Loucy (cell line): ENCODE data around the gene LAMP2.

Experiments used
- H2AFZ ChIP-seq: fragments of 200-600 bp; sonication (generic); 2 replicates; pipeline ENCODE4 v1.6.0; 2016; ENCODE audit warnings: antibody characterized with exemption, mild to moderate bottlenecking, low read length, moderate library complexity
- H3F3A ChIP-seq: fragments of 200-600 bp; 2 replicates; pipeline ENCODE4 v1.6.0; 2016; ENCODE audit warnings: antibody characterized with exemption, low read depth, mild to moderate bottlenecking
- H3K27me3 ChIP-seq: fragments of 200-600 bp; sonication (generic); 2 replicates; pipeline ENCODE4 v1.6.1; 2014; ENCODE audit warnings: low read length, mild to moderate bottlenecking; ENCODE audit not compliant: insufficient read depth, poor library complexity, severe bottlenecking
- H3K36me3 ChIP-seq: fragments of 200-600 bp; sonication (generic); 2 replicates; pipeline ENCODE4 v1.6.1; 2016; ENCODE audit warnings: low read length; ENCODE audit not compliant: insufficient read depth
- H3K4me1 ChIP-seq: fragments of 200-600 bp; sonication (generic); 2 replicates; pipeline ENCODE4 v1.5.1; 2014; ENCODE audit warnings: low read length, mild to moderate bottlenecking; ENCODE audit not compliant: insufficient read depth, poor library complexity, severe bottlenecking
- H3K4me2 ChIP-seq: fragments of 200-600 bp; sonication (generic); 2 replicates; pipeline ENCODE4 v1.6.0; 2014; ENCODE audit warnings: antibody characterized with exemption, low read length, low read depth, mild to moderate bottlenecking; ENCODE audit not compliant: poor library complexity, severe bottlenecking
- H3K4me3 ChIP-seq: fragments of 200-600 bp; sonication (generic); 2 replicates; pipeline ENCODE4 v1.5.1; 2014; ENCODE audit warnings: low read length, mild to moderate bottlenecking, mixed read lengths; ENCODE audit not compliant: poor library complexity, severe bottlenecking
- H3K79me2 ChIP-seq: fragments of 200-600 bp; sonication (generic); 2 replicates; pipeline ENCODE4 v1.6.1; 2014; ENCODE audit warnings: low read length; ENCODE audit not compliant: insufficient read depth
- H3K9ac ChIP-seq: fragments of 200-600 bp; sonication (generic); 2 replicates; pipeline ENCODE4 v1.6.0; 2014; ENCODE audit warnings: mild to moderate bottlenecking, low read depth, low read length, moderate library complexity; ENCODE audit not compliant: poor library complexity, severe bottlenecking
- H3K9me2 ChIP-seq: fragments of 200-600 bp; sonication (generic); replicated peaks from 2 replicates; pipeline ENCODE4 v1.6.1; 2016; ENCODE audit warnings: low read depth, low read length, mixed read lengths
- H3K9me3 ChIP-seq: fragments of 200-600 bp; sonication (generic); 2 replicates; pipeline ENCODE4 v1.6.1; 2014; ENCODE audit warnings: mild to moderate bottlenecking, antibody characterized with exemption, low read length, low read depth; ENCODE audit not compliant: insufficient read depth
- H4K20me1 ChIP-seq: fragments of 200-600 bp; sonication (generic); 2 replicates; pipeline ENCODE4 v1.6.0; 2014; ENCODE audit warnings: antibody characterized with exemption, low read length, mild to moderate bottlenecking; ENCODE audit not compliant: insufficient read depth, poor library complexity, severe bottlenecking
- CTCF ChIP-seq: fragments of 200-600 bp; sonication (generic); conservative IDR thresholded peaks from 2 replicates; pipeline ENCODE4 v1.5.1; 2014; ENCODE audit warnings: mild to moderate bottlenecking, antibody characterized with exemption, low read length
- EZH2phosphoT487 ChIP-seq: fragments of 200-600 bp; IDR thresholded peaks from 2 replicates; pipeline ENCODE4 v1.6.1; 2018; ENCODE audit warnings: antibody characterized with exemption, mild to moderate bottlenecking, moderate library complexity, borderline replicate concordance

The LAMP2 gene

GRCh38 chrX:120468825-120469525, at the start of gene LAMP2:
TSS of gene LAMP2 (minus strand) at chrX:120469296. CDS start at chrX:120469169, 127 bp downstream.
- Histone ChIP-seq H3K4me2 (peak within 1 kb of the TSS; percentile 83), H3F3A (no peaks in the 10 kb centered on the region), H3K79me2 (peaks cover 51% of the 10 kb centered on the region), H3K27me3 (no peaks in the 10 kb centered on the region), H3K9me3 (no peaks in the 10 kb centered on the region), H3K9ac (peak within 1 kb of the TSS; percentile 93), H2AFZ (peak within 1 kb of the TSS; percentile 80), H4K20me1 (peaks cover 41% of the 10 kb centered on the region), H3K9me2 (no peaks in the 10 kb centered on the region), H3K4me1 (peaks cover 15% of the 10 kb centered on the region), H3K36me3 (no peaks in the 10 kb centered on the region), H3K4me3 (peak within 1 kb of the TSS; percentile 96)
- TF ChIP-seq CTCF (no peak), EZH2phosphoT487 (no peak)

GRCh38 chrX:120517936-120518335, 48.8 kb upstream of the LAMP2 start:
- no peaks in the 10 kb centered on the region for H4K20me1 ChIP-seq
- no peaks in the 10 kb centered on the region for H3F3A ChIP-seq
- TF ChIP-seq CTCF (no peak), EZH2phosphoT487 (no peak)
- H3K79me2 ChIP-seq = no peaks in the 10 kb centered on the region
- H3K4me1 ChIP-seq = no peaks in the 10 kb centered on the region
- H3K9me3 ChIP-seq = 0 out of 2 replicates have a peak, but pooled peaks cover 3% of the 10 kb centered on the region
- H2AFZ ChIP-seq = no peak overlapping the region
- H3K36me3 ChIP-seq = peaks cover 5% of the 10 kb centered on the region; the same call in 1 of the 2 replicates
- H3K4me2 ChIP-seq = no peak overlapping the region
- H3K4me3 ChIP-seq = no peak overlapping the region
- no peaks in the 10 kb centered on the region for H3K9me2 ChIP-seq
- no peak overlapping the region for H3K9ac ChIP-seq
- no peaks in the 10 kb centered on the region for H3K27me3 ChIP-seq

- Histone ChIP-seq H3K79me2 (no peaks in the 10 kb centered on the region), H3K9ac (peak overlapping the region; percentile 8), H3K27me3 (no peaks in the 10 kb centered on the region), H3K4me3 (no peak overlapping the region), H3K9me2 (no peaks in the 10 kb centered on the region), H3K4me1 (no peaks in the 10 kb centered on the region), H3F3A (no peaks in the 10 kb centered on the region), H3K4me2 (no peak overlapping the region), H2AFZ (no peak overlapping the region), H4K20me1 (no peaks in the 10 kb centered on the region), H3K36me3 (no peaks in the 10 kb centered on the region), H3K9me3 (no peaks in the 10 kb centered on the region)
- TF ChIP-seq CTCF (peak; percentile 60), EZH2phosphoT487 (no peak)
Observed at GRCh38 chrX:120514236-120514635, 45.1 kb upstream of the LAMP2 start.
